Endothelial cell of umbilical vein (primary cell): Measurements from ENCODE around the gene TLR5.
A peak's percentile ranks its signal among the peaks of the same experiment; 100 is the strongest.

ENCODE experiments used
- EZH2 ChIP-seq: IDR thresholded peaks from 2 replicates; pipeline ENCODE4 v1.6.1; 2012; ENCODE audit warnings: borderline replicate concordance, low read depth, mild to moderate bottlenecking, moderate library complexity, low read length, inconsistent platforms; ENCODE audit not compliant: severe bottlenecking
- FOS ChIP-seq: IDR thresholded peaks from 2 replicates; pipeline ENCODE4 v1.6.1; 2011; ENCODE audit warnings: mild to moderate bottlenecking, low read length, moderate library complexity, borderline replicate concordance; ENCODE audit not compliant: insufficient read depth
- GATA2 ChIP-seq: IDR thresholded peaks from 2 replicates; pipeline ENCODE4 v1.7.0; 2011; ENCODE audit warnings: low read depth, mild to moderate bottlenecking, moderate library complexity, mixed read lengths, low read length; ENCODE audit not compliant: insufficient read length, insufficient read depth
- JUN ChIP-seq: IDR thresholded peaks from 2 replicates; pipeline ENCODE4 v1.6.1; 2011; ENCODE audit warnings: borderline replicate concordance, low read depth; ENCODE audit not compliant: insufficient read length, insufficient read depth
- POLR2A ChIP-seq: IDR thresholded peaks from 2 replicates; pipeline ENCODE4 v1.6.1; 2012; ENCODE audit warnings: low read depth, mild to moderate bottlenecking, control low read depth, low read length
- POLR2AphosphoS5 ChIP-seq: IDR thresholded peaks from 2 replicates; pipeline ENCODE4 v1.6.1; 2012; ENCODE audit warnings: low read depth, mild to moderate bottlenecking, control low read depth, low read length, moderate library complexity; ENCODE audit not compliant: insufficient read depth
- TF ChIP-seq, protein P1 (sequence below), 2 donors: IDR thresholded peaks; 1 replicate in 1 of 2; 2 replicates in 1 of 2; pipeline ENCODE4 v1.5.1; 2011; ENCODE audit warnings: low read length in 2 of 2, mild to moderate bottlenecking in 2 of 2, moderate library complexity in 2 of 2, control low read depth in 1 of 2, inconsistent platforms in 1 of 2, low read depth in 1 of 2; ENCODE audit not compliant: insufficient read depth in 1 of 2; ENCODE audit errors: extremely low read depth in 1 of 2
- TF ChIP-seq, protein P2 (sequence below): IDR thresholded peaks from 2 replicates; pipeline ENCODE4 v1.6.1; 2011; ENCODE audit not compliant: insufficient read depth, insufficient read length

GRCh38 chr1:223109581-223110026 lies 33.4 kb downstream of the TLR5 start:
- TF ChIP-seq POLR2A: no peak
- TF ChIP-seq, protein P1, sequence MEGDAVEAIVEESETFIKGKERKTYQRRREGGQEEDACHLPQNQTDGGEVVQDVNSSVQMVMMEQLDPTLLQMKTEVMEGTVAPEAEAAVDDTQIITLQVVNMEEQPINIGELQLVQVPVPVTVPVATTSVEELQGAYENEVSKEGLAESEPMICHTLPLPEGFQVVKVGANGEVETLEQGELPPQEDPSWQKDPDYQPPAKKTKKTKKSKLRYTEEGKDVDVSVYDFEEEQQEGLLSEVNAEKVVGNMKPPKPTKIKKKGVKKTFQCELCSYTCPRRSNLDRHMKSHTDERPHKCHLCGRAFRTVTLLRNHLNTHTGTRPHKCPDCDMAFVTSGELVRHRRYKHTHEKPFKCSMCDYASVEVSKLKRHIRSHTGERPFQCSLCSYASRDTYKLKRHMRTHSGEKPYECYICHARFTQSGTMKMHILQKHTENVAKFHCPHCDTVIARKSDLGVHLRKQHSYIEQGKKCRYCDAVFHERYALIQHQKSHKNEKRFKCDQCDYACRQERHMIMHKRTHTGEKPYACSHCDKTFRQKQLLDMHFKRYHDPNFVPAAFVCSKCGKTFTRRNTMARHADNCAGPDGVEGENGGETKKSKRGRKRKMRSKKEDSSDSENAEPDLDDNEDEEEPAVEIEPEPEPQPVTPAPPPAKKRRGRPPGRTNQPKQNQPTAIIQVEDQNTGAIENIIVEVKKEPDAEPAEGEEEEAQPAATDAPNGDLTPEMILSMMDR (IDR thresholded peaks at IDR 0.05; ENCODE audit: extremely low read depth in 1 of 2, insufficient read depth in 1 of 2, low read depth in 1 of 2, low read length in 2 of 2): no peak
- TF ChIP-seq POLR2AphosphoS5: no peak
- TF ChIP-seq, protein P2, sequence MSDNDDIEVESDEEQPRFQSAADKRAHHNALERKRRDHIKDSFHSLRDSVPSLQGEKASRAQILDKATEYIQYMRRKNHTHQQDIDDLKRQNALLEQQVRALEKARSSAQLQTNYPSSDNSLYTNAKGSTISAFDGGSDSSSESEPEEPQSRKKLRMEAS: no peak
- TF ChIP-seq EZH2: no peak
- peak; percentile 46 for TF ChIP-seq FOS
- peak; percentile 39 for TF ChIP-seq GATA2
- TF ChIP-seq JUN: peak; percentile 46
